Astrocyte (in vitro differentiated cells and primary cell): Measurements from ENCODE around the gene IGF1R.

ENCODE experiments used
- CTCF ChIP-seq: IDR thresholded peaks from 2 replicates; pipeline ENCODE4 v1.5.1; 2011; ENCODE audit warnings: low read depth, mild to moderate bottlenecking, inconsistent platforms, low read length, moderate library complexity; ENCODE audit not compliant: insufficient read depth
- EZH2 ChIP-seq: IDR thresholded peaks from 2 replicates; pipeline ENCODE4 v1.6.1; 2012; ENCODE audit warnings: mild to moderate bottlenecking, low read length, inconsistent platforms; ENCODE audit not compliant: insufficient read depth

GRCh38 chr15:98651036-98651481, 2.7 kb downstream of the IGF1R start:
- no peak for TF ChIP-seq CTCF
- no peak for TF ChIP-seq EZH2
